ENCODE measurements around the gene BAHD1. TPM values are rescaled to one million over a fixed set of nuclear protein-coding genes. Genes with fewer than 3 reads are reported as not detected.

Gene BAHD1
- 13.6 TPM for total RNA-seq

DNA sequence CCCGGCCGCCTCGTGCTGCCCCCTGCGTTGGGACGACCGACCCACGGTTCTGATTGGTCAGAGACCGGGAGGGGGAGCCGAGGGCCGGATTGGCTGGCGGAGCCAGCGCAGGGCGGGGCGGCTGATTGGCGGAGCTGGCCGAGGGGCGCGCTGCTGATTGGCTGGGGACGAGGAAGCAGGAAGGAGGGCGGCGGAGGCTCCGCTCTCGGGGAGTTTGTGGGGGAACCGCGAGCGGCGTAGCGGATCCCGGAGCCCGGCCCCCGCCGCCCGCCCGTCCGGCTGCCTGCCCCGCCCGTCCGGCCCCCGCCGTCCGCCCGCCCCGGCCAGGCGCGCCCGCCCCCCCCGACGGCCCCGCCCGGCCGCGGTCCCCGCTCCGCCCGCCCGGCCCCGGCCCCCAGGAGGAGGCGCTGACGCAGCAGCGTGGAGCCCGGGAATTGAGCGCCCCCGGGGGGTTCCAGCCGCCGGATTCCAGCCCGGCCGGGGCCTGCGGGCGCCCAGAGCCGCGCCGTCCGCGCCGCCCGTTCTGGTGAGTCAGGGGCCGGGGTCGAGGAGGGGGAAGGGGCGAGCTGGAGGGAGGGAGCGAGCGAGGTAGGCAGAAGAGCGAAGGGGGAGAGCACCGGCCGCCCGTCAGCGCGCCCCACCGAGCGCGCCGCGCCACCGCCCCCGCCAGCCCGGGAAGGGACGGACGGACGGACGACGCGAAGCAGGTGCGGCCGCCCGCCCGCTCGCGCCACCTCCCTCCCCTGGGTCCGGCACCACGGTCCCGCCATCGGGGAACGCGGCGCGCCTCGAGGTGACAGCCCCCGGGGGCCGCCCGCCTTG, at the start of gene BAHD1:
BAHD1 (plus strand) TSS at position 211 of the 822 bp plus-strand sequence. CDS start 17,512 bp downstream, outside the sequence.
- DNase-seq = peak; percentile 97

- DNase-seq = no peak
These were observed 47.5 kb upstream of the BAHD1 start for GRCh38 chr15:40392986-40393948.

- DNase-seq = no peak
These were observed 42.9 kb upstream of the BAHD1 start for GRCh38 chr15:40397688-40398412.

GRCh38 chr15:40398413-40398873, 42.3 kb upstream of the BAHD1 start:
- no peak for DNase-seq

DNA sequence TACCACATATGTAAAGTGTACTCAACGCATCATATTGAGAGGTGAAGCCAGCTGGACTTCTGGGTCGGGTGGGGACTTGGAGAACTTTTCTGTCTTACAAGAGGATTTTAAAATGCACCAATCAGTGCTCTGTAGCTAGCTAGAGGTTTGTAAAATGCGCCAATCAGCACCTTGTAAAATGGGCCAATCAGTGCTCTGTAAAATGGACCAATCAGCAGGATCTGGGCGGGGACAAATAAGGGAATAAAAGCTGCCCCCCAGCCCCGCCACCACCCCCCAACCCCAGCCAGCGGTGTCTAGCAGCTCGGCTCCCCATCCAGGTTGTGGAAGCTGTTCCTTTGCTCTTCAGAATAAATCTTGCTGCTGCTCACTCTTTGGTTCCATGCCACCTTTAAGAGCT, 41.4 kb upstream of the BAHD1 start:
- no peak for DNase-seq

GRCh38 chr15:40405501-40406381, 35.0 kb upstream of the BAHD1 start, which contains the start of gene IVD:
IVD (plus strand) TSS chr15:40405795; CDS start chr15:40405828, 33 bp downstream.
- peak; percentile 98 for DNase-seq

DNA sequence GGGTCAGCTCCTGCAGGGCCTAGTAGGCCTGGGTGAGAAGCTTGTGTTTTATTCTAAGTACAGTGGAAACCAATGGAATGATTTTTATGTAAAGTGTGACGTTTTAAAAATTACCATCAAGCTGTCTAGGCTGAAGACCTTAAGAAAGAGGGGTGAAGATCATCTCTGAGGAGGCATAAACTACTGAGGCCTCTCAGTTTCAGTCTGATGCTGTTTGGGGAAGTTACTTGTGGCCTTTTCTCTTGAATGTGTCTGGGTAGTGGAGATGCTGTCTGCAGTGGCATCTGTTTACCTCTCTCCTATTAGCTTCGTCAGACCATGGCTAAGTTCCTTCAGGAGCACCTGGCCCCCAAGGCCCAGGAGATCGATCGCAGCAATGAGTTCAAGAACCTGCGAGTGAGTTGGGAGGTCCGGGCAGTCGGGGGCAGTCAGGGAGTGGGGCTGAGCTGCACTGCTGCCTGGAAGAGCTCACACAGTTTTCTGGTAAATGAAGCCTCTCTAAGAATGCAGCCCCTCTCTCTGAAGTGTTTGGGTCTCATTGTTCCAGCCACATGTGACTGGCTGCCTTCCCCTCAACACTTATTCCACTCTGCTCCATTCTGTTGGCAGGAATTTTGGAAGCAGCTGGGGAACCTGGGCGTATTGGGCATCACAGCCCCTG, 33.3 kb upstream of the BAHD1 start:
- no peak for DNase-seq

- DNase-seq = no peak
These were observed 31.4 kb upstream of the BAHD1 start for GRCh38 chr15:40409366-40409765.

- DNase-seq = no peak
These were observed 30.3 kb upstream of the BAHD1 start for GRCh38 chr15:40410476-40410875.

DNA sequence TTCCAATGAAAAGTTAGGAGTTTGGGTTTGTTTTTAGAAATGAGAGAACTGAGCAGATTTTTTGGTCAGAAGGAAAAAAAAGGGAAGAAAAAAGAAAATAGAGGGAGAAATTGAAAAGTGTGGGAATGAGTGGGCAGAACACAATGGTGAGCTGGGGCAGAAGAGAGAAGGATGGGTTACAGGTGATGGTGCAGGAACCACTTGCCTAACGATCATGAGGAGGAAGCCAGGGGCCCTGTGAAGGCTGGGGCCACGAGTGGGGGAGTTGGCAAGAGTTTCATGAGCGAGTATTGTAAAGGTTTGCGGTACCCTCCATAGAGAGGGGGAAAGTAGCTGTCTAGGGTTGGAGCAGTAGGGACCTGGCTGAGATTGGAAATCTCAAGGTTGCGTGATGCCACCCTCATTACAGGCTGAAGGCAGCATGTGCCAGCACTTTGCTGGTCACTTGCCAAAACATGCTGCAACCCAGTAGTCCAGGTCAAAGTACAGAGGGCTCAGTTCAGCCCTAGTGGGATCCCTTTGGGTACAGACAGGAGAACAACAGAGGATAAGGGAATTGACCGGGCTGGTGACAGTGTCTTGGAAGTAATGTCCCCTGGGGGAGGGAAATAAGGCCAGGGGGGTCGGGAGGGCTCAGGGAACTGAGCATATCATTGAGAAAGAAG, 28.5 kb upstream of the BAHD1 start:
- no peak for DNase-seq

GRCh38 chr15:40413036-40413435, 27.7 kb upstream of the BAHD1 start:
- no peak for DNase-seq

DNA sequence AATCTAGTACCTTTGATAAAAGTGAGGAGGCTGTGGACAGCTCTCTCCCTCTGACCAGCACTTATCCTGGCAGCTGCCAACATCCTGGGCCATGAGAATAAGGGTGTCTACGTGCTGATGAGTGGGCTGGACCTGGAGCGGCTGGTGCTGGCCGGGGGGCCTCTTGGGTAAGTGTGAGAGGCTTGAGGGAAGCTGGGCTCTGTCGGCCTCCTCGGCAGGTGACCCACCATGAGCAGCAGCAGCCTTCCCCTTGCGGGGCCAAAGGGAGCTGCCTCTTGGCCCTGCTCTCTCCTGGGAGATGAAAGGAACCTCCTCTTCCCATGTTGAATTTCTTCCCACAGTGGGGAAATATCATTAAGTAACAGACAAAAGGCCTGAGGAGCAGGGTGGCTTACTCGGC, 25.9 kb upstream of the BAHD1 start:
- DNase-seq = no peak

DNA sequence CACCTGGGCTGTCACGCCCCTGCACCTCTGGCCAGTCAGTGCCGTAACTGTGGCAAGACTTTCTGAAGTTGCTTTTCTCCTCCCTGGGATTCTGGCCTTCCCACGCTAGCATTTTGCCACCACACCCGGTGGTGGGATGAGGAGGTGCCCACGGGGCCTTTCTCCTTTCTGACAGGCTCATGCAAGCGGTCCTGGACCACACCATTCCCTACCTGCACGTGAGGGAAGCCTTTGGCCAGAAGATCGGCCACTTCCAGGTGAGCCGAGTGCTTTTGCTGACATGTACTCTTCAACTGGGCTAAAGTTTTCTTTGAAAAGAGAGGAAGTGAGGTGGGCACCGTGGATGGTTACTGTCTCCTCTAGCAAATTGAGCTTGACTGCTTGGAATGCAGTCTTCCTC, 25.5 kb upstream of the BAHD1 start:
- DNase-seq = no peak

DNA sequence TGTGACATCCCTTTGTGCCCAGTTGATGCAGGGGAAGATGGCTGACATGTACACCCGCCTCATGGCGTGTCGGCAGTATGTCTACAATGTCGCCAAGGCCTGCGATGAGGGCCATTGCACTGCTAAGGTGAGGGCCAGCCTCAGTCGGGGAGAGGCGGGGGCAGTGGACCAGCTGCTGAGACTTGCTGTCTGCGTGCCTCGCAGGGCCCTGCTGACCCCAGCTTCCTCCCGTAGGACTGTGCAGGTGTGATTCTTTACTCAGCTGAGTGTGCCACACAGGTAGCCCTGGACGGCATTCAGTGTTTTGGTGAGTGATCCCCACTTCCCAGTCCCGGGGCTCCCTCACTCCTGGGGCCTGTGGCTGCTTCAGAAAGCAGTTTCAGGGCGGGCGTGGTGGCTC, 24.7 kb upstream of the BAHD1 start:
- no peak for DNase-seq

- no peak for DNase-seq
These were observed 22.6 kb upstream of the BAHD1 start for GRCh38 chr15:40418126-40418525.

GRCh38 chr15:40420071-40420713, 20.6 kb upstream of the BAHD1 start:
- DNase-seq = no peak

- peak; percentile 15 for DNase-seq
These were observed 20.0 kb upstream of the BAHD1 start for GRCh38 chr15:40420793-40421192.

- peak; percentile 86 for DNase-seq
These were observed 19.3 kb upstream of the BAHD1 start for GRCh38 chr15:40421246-40422157.
